ENCODE results near the gene GNMT.
A peak's percentile ranks its signal among the peaks of the same experiment; 100 is the strongest.
"Not testable (repeated sequence)": the region's sequence is repeated elsewhere in the genome, so short reads cannot be mapped to it uniquely, and the experiment has no call there.

Gene GNMT

DNA sequence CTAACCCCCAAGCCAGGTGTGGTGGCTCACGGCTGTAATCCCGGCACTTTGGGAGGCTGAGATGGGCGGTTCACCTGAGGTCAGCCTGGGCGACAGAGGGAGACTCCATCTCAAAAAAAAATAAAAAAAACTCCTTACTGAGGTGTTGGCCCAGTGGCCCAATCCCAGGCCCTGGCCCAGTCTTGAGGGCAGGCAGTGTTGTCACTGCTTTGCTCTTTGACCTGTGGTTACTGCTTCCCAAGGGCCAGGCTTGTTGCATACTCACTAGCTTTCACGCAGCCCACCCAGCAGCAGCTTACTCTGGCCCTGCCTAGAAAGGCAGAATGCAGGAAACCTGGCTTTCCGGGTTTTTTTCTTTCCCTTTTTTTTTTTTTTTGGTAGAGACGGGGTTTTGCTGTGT lies 18.1 kb upstream of the GNMT start:
- DNase-seq, result no peak

- no peak for DNase-seq
Observed at GRCh38 chr6:42947950-42948349, 12.6 kb upstream of the GNMT start.

DNA sequence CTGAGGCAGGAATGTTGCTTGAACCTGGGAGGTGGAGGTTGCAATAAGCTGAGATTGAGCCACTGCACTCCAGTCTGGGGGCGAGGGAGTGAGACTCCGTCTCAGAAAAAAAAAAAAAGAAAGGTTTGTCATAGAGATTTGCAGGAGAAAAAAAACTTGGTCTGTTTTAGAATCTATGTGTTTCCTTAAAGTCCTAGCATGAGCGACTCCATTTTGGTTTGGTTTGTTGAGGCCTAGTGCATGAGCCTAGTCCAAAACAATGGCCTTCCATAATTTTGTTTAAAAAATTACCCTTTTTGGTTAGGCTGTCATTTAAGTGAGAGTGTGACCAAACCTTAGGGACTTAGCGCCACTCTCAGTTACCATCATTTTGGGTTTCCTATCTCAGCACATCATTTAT lies 8.2 kb upstream of the GNMT start:
- DNase-seq, result no peak

- not testable (repeated sequence) for DNase-seq
Observed at GRCh38 chr6:42954405-42954804, 6.1 kb upstream of the GNMT start.

GRCh38 chr6:42958125-42958524 lies 2.4 kb upstream of the GNMT start:
- DNase-seq, result no peak

DNA sequence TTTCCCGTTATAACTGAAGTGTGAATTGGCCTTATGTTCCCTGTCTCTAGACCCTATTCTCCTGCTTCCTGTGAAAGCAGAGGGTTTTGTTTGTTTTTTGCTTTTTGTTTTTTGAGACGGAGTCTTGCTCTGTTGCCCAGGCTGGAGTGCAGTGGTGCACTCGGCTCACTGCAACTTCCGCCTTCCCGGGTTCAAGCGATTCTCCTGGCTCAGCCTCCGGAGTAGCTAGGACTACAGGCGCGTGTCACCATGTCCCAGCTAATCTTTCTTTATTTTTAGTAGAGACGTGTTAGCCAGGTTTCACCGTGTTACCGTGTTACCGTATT lies 674 bp upstream of the GNMT start:
- DNase-seq, result no peak

DNA sequence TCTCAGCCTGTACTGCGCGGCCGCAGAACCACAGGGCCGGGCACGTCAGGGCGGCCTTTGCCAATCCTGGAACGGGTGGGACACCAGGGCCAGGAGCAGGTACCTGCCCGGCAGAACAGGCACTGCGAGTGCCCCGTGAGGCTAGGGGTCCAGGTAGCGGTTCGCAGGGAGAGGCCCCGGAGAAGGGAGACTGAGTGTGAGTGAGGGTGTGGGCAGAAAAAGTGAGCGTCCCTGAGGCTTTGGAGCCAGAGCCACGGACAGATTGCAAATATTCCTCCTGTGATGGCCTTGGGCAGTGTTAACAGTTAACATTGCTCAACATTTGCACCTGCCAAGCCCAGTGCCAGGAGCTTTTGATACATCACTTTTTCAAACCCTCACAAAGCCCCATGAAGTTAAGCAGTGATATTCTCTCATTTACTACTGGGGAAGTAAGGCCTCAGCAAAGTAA lies 491 bp downstream of the GNMT start:
- no peak for DNase-seq

DNA sequence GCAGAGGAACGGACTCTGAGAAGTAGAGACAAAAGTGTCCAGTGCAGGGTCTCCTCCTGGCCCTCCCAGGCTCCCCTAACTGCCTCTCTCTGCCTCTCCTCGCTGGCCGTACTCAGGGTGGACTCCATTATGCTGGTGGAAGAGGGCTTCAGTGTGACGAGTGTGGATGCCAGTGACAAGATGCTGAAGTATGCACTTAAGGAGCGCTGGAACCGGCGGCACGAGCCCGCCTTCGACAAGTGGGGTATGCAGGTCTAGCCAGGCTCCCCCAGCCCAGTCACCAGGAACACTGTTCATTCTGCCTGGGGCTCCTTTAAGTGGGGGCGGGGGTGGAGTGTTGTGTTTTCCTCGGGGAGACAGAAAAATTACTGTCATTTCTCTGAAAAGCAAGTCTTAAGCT lies 1.5 kb downstream of the GNMT start:
- no peak for DNase-seq

DNA sequence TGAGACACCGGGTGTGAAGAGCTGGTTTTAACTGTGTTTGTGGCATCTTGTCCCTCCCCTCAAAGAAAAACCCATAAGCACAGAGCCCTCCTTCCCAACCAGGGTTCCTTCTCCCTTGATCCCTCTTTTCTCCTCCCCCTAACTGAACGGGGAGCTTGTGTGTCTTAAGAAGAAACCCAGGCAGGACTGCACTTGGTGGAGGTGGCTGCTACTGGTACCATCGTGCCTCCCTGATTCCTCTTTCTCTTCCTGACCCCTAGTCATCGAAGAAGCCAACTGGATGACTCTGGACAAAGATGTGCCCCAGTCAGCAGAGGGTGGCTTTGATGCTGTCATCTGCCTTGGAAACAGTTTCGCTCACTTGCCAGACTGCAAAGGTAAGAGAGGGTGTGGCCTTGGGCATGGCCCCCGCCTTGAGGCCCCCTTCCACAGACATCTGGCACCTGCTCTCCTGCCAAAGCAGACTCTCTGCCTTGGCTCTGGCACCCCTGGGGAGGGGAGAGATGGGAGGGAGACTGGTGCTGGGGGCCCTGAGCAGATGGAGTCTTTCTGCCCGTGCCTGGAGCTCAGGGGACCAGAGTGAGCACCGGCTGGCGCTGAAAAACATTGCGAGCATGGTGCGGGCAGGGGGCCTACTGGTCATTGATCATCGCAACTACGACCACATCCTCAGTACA lies 2.1 kb downstream of the GNMT start:
- DNase-seq, result no peak

DNA sequence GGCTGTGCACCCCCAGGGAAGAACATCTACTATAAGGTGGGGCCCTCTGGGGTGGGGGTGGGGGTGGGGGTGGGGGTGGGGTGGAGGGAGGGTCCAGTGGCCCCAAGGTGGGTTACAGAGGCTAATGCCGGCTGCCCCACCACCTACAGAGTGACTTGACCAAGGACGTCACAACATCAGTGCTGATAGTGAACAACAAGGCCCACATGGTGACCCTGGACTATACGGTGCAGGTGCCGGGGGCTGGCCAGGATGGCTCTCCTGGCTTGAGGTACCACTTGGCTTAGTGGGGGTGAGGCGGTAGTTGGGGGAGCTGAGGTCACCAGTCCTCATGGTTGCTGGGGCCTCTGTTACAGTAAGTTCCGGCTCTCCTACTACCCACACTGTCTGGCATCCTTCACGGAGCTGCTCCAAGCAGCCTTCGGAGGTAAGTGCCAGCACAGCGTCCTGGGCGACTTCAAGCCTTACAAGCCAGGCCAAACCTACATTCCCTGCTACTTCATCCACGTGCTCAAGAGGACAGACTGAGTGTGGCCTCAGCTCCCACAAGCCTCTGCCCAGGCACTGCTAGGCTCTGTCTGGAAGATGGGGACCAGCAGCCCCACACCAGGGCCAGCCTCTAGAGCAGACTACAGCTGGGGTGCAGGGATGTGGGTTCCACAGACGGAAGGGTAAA lies 2.8 kb downstream of the GNMT start:
- no peak for DNase-seq

DNA sequence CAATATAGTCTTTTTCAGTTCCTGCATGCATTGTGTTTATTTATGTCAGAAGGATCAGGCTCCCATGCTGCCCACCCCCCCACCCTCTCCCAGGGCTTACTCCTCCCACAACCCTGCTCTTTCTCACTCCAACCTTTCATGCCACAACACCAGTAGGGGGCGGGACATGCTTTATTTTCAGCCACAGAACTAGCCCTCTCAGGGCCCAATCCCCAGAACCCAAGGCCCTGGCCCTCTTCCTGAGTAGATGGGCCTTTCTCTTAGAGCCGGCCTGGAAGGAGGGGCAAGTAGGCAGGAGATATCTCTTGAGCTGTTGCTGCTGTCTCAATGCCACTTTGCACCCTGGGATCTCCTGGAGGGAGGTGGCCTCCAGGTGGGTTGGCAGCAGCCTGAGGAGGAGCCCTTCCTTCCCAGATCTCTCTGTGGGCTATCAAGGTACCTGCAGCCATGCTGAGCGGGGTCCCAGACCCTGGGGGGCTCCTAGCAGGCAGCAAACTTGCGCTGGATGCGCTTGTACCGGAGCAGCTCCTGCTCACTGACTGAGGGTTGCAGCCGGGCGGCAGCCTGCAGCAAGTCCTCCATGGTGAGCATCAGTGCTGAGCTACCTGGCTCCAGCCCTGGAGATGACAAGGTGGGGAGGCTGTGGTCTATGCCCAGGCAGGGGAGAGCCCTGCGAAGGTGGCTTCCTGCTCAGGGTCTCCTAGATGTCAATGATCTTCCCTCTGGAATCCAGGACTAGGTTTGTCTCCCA lies 3.5 kb downstream of the GNMT start:
- peak; percentile 60 to 76 for DNase-seq

GRCh38 chr6:42966571-42966970 lies 6.0 kb downstream of the GNMT start:
- DNase-seq, result no peak

DNA sequence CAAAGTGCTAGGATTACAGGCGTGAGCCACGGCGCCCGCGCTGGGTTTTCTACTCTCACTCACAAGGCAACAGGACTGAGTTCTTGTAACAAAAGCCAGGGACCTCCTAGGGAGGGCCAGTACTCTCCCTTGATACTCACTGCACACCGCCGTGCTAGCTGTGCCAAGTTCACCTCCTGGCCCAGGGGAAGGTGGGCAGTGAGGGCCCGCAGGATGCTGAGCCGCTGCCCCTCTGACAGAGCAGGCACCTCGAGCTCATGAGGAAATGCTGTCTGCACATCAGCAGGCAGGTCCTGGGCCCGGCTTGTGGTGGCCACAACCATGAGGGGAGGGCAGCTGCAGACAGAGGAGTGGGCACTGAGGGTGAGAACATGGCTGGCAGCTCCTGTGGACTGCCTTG lies 6.7 kb downstream of the GNMT start:
- DNase-seq, result no peak

DNA sequence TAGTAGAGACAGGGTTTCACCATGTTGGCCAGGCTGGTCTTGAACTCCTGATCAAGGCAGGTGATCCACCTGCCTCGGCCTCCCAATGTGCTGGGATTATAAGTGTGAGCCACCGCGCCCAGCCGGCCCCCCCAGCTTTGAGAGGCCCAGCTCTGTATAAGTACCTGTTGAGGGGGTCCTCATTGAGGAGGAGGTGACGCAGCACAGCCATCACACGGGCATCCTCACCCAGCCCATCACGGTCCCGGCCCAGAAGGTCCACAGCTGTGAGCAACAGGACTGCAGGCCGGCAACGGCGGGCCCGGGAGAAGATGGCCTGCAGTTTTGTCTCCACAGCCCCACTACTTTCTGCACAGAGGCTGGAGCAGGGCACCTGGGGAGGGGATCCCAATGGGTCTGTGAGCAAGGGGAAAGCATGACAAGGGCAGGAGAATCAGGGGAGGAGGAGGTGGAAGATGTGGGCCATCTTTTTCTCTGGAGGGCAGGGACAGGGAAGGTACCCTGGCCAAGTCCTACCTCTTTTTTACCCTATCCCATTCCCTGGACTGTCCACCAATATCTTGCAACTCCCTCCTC lies 7.7 kb downstream of the GNMT start:
- DNase-seq, result no peak

- DNase-seq, result no peak
Observed at GRCh38 chr6:42968783-42969182, 8.2 kb downstream of the GNMT start.

DNA sequence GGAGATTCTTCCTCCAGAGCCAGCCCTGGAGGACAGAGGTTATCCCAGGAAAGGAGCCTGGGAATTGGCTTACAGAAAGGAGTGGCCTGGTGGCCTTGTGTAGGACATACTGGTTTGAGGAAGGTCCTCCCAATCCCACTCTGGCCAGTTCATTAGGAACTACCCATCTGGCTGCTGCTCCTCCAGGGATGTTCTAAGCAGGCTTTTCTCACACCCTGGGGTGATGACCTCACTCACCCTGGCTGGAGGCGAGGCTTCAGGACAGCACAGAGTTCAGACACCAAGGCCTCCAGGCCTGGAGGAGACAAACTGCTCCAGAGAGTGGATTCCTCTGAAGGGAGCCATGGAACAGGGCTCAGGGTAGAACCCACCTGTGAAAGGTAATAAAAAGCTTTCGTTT lies 8.9 kb downstream of the GNMT start:
- DNase-seq, result no peak

DNA sequence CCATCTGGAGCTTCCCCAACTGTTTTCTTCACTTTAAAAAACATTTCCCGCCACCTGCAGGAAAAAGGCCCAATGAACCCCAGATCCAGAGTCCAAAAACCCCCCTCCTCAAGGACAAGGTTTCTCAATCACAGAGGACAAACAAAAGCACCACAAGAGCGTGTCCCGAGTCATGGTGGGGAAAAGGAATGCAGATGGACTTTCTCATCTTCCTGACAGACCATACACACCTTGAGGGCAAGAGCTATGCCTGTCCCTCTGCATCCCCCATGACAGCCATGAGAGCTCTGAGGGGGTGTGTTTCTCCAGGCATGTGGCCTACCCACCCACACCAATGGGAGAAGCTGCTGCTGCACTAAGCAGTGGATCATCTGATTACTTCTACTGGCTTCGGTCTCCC lies 9.4 kb downstream of the GNMT start:
- DNase-seq, result no peak

DNA sequence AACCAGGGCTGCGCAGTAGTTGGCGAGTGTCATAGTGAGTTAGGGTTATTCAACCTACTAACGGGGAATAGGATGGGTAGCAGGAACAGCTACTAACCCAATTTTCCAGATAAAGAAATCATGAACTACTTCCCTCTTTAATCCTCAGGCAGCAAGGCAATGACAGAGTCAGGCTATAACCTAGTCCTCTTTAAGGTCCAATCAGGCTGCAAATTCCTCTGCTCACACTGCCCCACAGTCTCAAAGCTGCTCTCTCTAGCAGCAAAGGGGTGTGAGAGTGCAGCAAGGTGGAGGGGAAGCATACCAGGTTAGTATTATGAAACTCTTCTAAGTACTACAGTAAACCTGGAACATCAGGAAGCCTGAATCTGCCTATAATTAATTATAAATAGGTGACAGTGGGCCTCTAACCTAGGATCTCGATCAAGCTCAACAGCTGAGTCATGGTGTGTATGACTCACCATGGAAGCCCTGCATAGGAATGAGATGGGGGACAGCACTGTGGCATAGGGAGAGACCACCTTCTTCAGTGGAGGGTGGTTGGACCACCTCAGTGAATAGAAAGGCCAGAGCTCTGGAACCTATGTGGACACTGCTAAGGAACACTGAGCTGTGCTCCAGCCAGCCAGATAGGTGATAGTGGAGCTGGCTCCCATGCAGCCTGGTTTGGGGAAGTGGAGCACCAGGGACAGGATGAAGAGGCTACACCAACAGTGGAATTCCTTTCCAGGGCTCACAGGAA lies 10.5 kb downstream of the GNMT start:
- DNase-seq, result peak; percentile 33 to 41

DNA sequence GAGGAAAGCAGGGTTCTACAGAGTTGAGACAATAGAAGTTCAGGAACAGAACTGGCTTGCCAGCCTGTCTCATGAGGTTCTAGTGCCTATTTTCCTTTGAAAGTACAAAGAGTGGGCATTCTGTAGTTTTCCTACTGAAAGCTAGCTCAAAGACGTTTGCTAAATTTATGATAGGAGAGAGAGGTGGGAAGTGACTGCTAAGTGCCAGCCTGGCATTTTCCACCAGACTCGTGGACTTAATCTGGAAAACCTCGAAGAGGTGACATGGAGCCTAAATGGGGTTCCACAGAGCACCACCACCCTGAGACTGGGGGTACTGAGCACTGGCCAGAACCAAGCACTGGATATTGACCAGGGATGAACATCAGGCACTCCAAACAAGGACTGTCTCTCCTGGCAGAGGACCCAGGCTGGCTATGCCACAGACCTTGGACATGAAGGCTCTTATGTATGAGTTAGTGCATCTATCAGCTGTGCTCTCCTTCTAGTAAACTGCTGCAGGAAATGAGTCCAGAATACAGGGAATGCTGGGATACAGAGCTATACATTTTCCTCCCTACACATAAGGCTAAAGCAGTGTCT lies 11.3 kb downstream of the GNMT start:
- DNase-seq, result no peak

- DNase-seq, result no peak
Observed at GRCh38 chr6:42973926-42974325, 13.4 kb downstream of the GNMT start.

DNA sequence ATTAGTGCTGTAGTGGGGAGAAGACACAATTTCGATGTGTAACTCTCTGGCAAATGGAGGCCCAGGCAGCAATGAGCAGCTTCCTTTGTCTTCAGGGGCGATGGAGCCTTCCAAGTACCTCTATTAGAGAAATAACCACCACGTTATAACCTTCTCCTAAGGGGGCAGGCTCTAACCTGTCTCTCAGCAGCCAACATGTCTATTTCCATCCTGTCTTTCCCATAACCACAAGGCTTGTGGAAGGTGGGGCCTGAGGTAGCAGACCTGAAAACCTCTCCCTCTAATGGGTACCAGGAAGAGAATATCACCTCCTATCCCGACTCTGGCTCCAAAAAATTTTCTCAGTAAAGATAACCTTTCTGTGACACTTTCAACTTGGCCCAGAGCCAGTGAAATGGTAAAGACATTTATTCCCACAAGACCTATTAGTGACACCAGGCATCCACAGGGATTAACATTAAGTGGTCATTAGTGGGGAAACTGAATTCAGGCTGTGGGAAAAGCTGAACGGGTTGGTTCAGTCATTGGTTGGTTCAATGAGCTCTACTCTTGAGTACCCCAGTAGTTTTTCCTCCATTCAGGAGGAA lies 14.5 kb downstream of the GNMT start:
- no peak for DNase-seq

DNA sequence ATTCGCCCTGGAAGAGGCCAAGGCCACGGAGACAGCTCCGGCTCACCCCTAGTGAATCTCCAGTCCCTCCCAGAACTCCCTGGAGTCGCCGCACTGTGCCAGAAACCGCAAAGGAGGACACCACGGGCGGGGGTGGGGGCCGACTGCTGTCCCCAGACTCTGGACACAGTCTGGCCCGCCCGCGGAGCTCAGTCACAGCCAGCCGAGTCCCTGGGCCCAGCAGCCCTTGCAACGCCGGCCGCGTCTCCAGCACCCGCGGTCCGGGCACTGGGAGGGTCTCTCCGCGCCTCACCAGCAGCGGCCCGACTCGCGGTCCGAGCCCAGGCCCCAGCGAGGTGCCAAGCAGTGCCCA lies 17.9 kb downstream of the GNMT start:
- no peak for DNase-seq

Data from Kasumi-1 (cell line).